Measurements from ENCODE around the gene DACH1. TPM values are rescaled to one million over a fixed set of nuclear protein-coding genes. Genes with fewer than 3 reads are reported as not detected.

Gene DACH1
- total RNA-seq, 4 donors from 2014 or later, result 0.98 to 1.6 (median 1.0) TPM

DNA sequence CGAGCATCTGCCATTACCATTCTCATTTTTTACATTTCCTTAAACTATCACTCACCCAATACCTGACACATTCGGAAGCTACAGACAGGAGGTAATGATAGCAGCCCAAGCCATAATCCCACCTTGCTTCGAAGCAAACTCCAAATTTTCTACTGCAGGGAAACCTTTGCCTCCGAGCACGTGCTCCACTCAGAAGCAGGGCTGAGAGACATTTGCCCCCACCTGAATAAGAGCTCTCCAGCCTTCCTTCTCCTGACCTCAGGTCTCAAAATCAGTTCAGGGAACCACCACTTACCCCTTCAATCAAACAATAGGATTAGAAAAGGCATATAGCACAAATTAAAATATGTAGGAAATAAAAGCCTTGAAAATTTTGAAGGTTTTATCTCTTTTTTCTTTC is 2.3 kb upstream of the DACH1 start:
- no peak overlapping the region for H3K4me3 ChIP-seq
- ATAC-seq (no peak), DNase-seq (no peak)
- intact Hi-C loops (cut with DNase I; ENCODE audit: low total_unique reads), result no loop called here
- no peaks in the 10 kb centered on the region for H3K36me3 ChIP-seq
- TF ChIP-seq, protein P1, sequence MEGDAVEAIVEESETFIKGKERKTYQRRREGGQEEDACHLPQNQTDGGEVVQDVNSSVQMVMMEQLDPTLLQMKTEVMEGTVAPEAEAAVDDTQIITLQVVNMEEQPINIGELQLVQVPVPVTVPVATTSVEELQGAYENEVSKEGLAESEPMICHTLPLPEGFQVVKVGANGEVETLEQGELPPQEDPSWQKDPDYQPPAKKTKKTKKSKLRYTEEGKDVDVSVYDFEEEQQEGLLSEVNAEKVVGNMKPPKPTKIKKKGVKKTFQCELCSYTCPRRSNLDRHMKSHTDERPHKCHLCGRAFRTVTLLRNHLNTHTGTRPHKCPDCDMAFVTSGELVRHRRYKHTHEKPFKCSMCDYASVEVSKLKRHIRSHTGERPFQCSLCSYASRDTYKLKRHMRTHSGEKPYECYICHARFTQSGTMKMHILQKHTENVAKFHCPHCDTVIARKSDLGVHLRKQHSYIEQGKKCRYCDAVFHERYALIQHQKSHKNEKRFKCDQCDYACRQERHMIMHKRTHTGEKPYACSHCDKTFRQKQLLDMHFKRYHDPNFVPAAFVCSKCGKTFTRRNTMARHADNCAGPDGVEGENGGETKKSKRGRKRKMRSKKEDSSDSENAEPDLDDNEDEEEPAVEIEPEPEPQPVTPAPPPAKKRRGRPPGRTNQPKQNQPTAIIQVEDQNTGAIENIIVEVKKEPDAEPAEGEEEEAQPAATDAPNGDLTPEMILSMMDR (IDR thresholded peaks at IDR 0.05 in 4 of 5, conservative IDR thresholded peaks at IDR 0.05 in 1 of 5), result no peak
- no peak for TF ChIP-seq POLR2A (IDR thresholded peaks at IDR 0.05)
- H3K4me1 ChIP-seq, result peaks cover 0 to 14% of the 10 kb centered on the region in 2 donors
- in situ Hi-C loops (cut with MboI; ENCODE audit: low sequenced_read_pairs in 4 of 4), result no loop called here
- H3K9me3 ChIP-seq, result no peaks in the 10 kb centered on the region
- peaks cover 10 to 40% (median 27%) of the 10 kb centered on the region in 3 donors for H3K27me3 ChIP-seq
- H3K27ac ChIP-seq, result no peak overlapping the region

DNA sequence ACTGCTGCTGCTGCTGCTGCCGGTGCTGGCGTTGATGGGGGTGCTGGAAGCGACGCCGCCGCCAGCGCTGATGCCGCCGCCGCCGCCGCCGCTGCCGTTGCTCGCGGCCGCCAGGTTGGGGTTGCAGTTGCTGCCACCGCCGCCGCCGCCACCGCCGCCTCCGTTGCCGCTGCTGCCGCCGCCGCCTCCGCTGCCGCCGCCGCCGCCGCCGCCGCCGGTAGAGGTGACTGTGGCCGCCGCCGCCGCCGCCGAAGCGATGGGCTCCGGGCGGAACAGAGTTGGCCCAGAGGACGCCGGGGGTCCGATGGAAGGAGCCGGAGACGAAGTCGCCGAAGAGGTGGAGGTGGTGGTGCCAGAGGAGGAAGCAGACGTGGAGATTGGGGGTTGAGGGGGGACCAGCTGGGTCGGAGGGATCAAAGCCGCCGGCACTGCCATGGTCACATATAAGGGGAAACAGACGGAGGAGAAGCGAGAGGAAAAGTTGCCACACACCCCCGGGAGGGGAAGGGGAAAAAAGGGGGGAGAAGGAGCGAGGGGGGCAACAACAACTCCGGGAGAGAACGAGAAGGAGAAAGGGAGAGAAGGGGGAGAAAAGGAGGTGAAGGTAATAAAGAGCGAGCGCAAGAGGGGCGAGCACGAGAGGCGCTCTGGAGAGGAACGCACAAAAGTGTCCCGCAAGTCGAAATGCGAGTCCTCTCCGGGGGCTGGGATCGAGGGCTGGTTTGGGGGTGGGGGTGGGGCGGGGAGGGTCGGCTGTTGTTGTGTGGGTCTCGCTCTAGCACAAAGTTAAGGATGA is 471 bp downstream of the DACH1 start:
- H3K27me3 ChIP-seq, result peaks cover 10 to 45% (median 28%) of the 10 kb centered on the region in 3 donors
- TF ChIP-seq, protein P1 (IDR thresholded peaks at IDR 0.05 in 4 of 5, conservative IDR thresholded peaks at IDR 0.05 in 1 of 5), result no peak
- no peak for TF ChIP-seq POLR2A (IDR thresholded peaks at IDR 0.05)
- H3K4me3 ChIP-seq, result peak overlapping the region; percentile 62 to 67 (median 65)
- intact Hi-C loops (cut with DNase I; ENCODE audit: low total_unique reads) (no loop called here), in situ Hi-C loops (cut with MboI; ENCODE audit: low sequenced_read_pairs in 4 of 4) (no loop called here)
- no peaks in the 10 kb centered on the region for H3K36me3 ChIP-seq
- H3K9me3 ChIP-seq, result no peaks in the 10 kb centered on the region
- H3K27ac ChIP-seq, result peak overlapping the region; percentile 64 to 74 (median 70)
- peaks cover 0 to 14% of the 10 kb centered on the region in 2 donors for H3K4me1 ChIP-seq
- DNase-seq (no peak), ATAC-seq (peak; percentile 6 to 15)

DNA sequence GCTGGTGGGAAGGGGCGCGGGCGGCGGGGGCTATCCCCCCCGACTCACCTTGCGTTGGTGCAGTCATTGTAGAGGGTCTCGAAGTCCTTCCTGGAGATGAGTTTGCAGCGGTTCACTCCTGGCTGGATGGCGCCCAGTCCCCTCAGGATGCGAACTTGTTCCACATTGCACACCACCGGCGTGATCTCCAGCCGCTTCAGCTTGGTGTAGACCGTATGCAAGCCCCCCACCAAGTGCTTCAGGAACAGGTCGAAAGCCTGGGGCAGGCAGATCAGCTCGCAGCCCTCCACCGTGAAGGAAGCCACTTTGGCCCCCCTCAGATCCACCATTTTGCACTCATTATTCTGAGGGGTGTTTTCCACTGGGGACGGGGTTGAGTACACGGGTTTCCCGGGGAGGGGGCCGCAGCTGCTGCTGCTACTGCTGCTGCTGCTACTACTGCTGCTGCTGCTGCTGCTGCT is 1.1 kb downstream of the DACH1 start:
- ATAC-seq (no peak), DNase-seq (no peak)
- no peaks in the 10 kb centered on the region for H3K9me3 ChIP-seq
- peak overlapping the region; percentile 62 to 67 (median 65) for H3K4me3 ChIP-seq
- H3K4me1 ChIP-seq, result peaks cover 0 to 14% of the 10 kb centered on the region in 2 donors
- TF ChIP-seq POLR2A (IDR thresholded peaks at IDR 0.05), result no peak
- TF ChIP-seq, protein P1 (IDR thresholded peaks at IDR 0.05 in 4 of 5, conservative IDR thresholded peaks at IDR 0.05 in 1 of 5), result no peak
- peak overlapping the region; percentile 65 to 74 (median 70) for H3K27ac ChIP-seq
- peaks cover 10 to 45% (median 28%) of the 10 kb centered on the region in 3 donors for H3K27me3 ChIP-seq
- no peaks in the 10 kb centered on the region for H3K36me3 ChIP-seq
- intact Hi-C loops (cut with DNase I; ENCODE audit: low total_unique reads) (no loop called here), in situ Hi-C loops (cut with MboI; ENCODE audit: low sequenced_read_pairs in 4 of 4) (no loop called here)

DNA sequence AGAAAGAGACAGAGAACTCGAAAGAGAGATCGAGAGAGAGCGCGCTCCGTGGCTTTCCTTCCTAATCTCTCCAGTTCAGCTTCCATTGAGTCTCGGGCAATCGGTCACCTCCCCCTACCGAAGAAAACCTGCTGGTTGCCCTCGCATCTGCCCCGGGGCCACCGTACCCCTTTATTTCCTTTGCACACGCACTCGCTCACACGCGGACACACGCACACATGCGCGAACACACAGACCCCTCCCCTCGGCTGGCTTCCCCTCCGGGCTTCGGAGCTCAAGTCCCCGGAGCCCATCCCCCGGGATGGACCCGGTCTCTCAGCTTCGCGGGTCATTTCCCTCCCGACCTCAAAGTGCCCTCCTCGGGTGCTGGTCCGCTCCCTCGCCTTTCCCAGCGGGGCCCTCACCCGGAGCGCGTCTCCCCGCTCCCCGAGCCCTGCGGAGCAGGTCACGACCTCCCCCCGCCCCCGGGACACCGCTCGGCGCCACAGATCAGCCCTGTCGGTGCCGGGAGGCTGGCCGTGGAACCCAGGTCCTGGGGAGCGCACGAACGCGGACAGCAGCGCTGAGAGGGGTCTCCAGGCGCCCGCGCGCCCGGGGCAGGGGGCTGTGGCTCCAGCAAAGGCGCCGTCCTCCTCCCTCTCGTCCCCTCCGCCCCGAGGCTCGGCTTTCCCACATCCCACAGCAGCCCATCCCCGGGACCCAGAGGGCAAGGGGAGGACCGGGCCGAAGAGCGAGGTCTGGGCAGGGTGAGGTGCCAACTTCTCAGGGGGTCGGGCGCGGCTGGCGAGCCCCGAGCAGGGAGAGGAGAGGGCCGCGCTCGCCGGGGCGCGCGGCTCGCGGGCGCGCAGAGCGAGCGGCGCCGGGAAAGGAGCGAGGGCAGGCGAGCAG is 1.8 kb downstream of the DACH1 start:
- no peaks in the 10 kb centered on the region for H3K9me3 ChIP-seq
- peaks cover 0 to 14% of the 10 kb centered on the region in 2 donors for H3K4me1 ChIP-seq
- H3K36me3 ChIP-seq, result no peaks in the 10 kb centered on the region
- H3K27me3 ChIP-seq, result peaks cover 10 to 45% (median 28%) of the 10 kb centered on the region in 3 donors
- no peak for TF ChIP-seq POLR2A (IDR thresholded peaks at IDR 0.05)
- H3K4me3 ChIP-seq, result peak overlapping the region; percentile 62 to 67 (median 65)
- intact Hi-C loops (cut with DNase I; ENCODE audit: low total_unique reads) (no loop called here), in situ Hi-C loops (cut with MboI; ENCODE audit: low sequenced_read_pairs in 4 of 4) (no loop called here)
- ATAC-seq, result no peak
- H3K27ac ChIP-seq, result peak overlapping the region; percentile 65 to 74 (median 70)
- DNase-seq, result no peak
